ENCODE data around the gene LEPR. TPM values are rescaled to one million over a fixed set of nuclear protein-coding genes. Genes with fewer than 3 reads are reported as not detected.

Gene LEPR
- total RNA-seq, 1 donor from 2014 or later, result 11.6 TPM

DNA sequence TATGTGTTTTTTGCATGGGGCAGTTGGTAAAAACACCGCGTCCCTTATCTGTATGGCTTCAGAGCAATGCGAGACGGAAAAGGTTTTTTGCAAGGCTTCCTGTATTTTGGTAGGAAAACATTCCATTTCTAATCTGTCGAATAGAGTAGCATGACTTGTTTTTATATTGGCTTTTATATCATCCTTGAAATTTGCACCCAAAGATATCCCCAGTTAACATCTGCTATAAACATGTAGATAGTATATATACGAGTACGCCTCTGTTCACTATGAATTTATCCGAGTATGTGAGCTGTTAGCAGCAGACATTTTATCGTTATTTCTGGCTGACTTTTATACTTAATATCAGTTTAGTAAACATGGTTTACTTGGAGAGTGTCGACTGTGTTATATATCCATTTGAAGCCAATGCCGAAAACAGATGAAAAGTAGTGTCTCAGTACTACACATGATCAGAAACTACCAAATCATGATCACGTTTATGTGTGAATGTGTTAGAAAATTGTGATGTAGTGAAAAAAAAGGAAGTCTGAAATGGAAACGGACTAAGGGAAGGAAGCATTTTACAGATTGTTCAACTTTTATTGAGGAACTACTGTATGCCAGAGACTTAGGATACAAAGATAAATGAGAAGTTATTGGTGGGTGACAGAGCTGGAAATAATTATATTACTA is 1.0 kb downstream of the LEPR start:
- TF ChIP-seq CTCF (IDR thresholded peaks at IDR 0.05; ENCODE audit: insufficient read depth, low read length, poor library complexity, severe bottlenecking), result no peak
- Histone ChIP-seq H3K4me3 (ENCODE audit: low read depth, low read length) (peak overlapping the region; percentile 95), H3K27me3 (ENCODE audit: control insufficient read depth, insufficient read depth, low read length) (no peaks in the 10 kb centered on the region), H3K36me3 (ENCODE audit: control insufficient read depth, insufficient read depth, low read length) (no peaks in the 10 kb centered on the region)
- DNase-seq (ENCODE audit: low read depth), result no peak

DNA sequence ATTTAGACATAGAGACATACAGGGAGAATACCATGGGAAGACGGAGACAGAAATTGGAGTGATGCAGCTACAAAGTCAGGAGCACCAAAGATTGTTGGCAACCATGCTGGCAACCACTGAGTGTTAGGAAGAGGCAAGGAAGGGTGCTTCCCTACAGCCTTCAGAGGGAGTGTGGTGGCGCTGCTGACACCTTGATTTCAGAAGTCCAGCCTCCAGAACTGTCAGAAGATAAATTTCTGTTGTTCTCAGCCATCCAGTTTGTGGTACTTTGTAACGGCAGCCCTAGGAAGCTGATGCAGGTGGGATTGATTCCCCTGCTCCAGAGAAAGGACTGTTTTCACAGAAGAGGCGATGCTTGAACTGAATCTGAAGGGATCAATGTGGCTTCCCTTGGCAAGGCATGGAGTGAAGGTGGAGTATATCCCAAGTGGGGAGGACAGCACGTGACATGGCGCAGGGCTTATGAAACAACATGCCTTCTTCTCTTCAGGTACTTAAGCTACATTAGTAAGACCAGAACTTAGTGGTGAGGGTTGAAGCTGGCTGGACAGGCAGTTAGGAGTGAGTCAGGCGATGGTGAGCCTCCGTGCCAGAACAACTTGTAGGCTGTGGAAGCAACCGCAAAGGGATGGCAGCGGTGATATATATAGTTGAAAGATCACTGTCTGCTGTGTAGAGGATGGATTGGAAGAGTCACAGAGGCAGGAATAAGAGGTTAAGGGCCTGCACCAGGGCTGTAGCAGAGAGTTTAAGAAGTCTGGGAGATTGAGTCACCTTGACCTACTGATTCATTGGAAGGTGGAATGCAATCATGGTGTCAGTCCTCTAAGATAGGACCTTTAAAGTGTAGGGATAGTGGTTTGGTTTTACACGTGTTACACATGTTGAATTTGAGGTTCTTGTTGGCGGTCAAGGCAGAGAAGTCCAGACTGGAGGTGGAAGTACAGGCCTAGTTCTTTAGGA is 2.1 kb downstream of the LEPR start:
- Histone ChIP-seq H3K36me3 (ENCODE audit: control insufficient read depth, insufficient read depth, low read length) (no peaks in the 10 kb centered on the region), H3K4me3 (ENCODE audit: low read depth, low read length) (peak overlapping the region; percentile 95), H3K27me3 (ENCODE audit: control insufficient read depth, insufficient read depth, low read length) (no peaks in the 10 kb centered on the region)
- TF ChIP-seq CTCF (IDR thresholded peaks at IDR 0.05; ENCODE audit: insufficient read depth, low read length, poor library complexity, severe bottlenecking), result no peak
- no peak for DNase-seq (ENCODE audit: low read depth)

- no peak for TF ChIP-seq CTCF (IDR thresholded peaks at IDR 0.05; ENCODE audit: insufficient read depth, low read length, poor library complexity, severe bottlenecking)
- Histone ChIP-seq H3K36me3 (ENCODE audit: control insufficient read depth, insufficient read depth, low read length) (no peaks in the 10 kb centered on the region), H3K4me3 (ENCODE audit: low read depth, low read length) (no peak overlapping the region), H3K27me3 (ENCODE audit: control insufficient read depth, insufficient read depth, low read length) (no peaks in the 10 kb centered on the region)
- peak; percentile 89 for DNase-seq (ENCODE audit: low read depth)
Measured at GRCh38 chr1:65423884-65424572, 3.6 kb downstream of the LEPR start.

- Histone ChIP-seq H3K27me3 (ENCODE audit: control insufficient read depth, insufficient read depth, low read length) (no peaks in the 10 kb centered on the region), H3K36me3 (ENCODE audit: control insufficient read depth, insufficient read depth, low read length) (no peaks in the 10 kb centered on the region), H3K4me3 (ENCODE audit: low read depth, low read length) (no peak overlapping the region)
- no peak for DNase-seq (ENCODE audit: low read depth)
- TF ChIP-seq CTCF (IDR thresholded peaks at IDR 0.05; ENCODE audit: insufficient read depth, low read length, poor library complexity, severe bottlenecking), result no peak
Measured at GRCh38 chr1:65424573-65424889, 4.1 kb downstream of the LEPR start.

DNA sequence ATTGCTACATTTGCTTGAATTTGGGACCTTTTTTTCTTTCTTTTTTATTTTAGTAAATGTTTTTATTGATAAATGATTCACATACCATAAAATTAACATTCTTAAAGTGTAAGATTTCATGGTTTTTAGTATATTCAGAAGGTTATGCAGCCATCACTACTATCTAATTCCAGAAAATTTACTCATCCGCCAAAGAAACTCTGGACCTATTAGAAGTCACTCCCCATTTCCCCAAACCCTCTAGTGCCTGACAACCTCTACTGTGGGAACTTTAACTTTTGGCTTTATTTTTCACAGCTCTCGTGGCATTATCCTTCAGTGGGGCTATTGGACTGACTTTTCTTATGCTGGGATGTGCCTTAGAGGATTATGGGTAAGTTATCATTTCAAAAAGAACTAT is 4.5 kb downstream of the LEPR start:
- DNase-seq (ENCODE audit: low read depth), result no peak
- no peak overlapping the region for H3K4me3 ChIP-seq (ENCODE audit: low read depth, low read length)
- no peaks in the 10 kb centered on the region for H3K27me3 ChIP-seq (ENCODE audit: control insufficient read depth, insufficient read depth, low read length)
- H3K36me3 ChIP-seq (ENCODE audit: control insufficient read depth, insufficient read depth, low read length), result no peaks in the 10 kb centered on the region
- TF ChIP-seq CTCF (IDR thresholded peaks at IDR 0.05; ENCODE audit: insufficient read depth, low read length, poor library complexity, severe bottlenecking), result no peak

All from kidney epithelial cell (primary cell).